ENCODE results near the gene PTPRH. TPM values are rescaled to one million over a fixed set of nuclear protein-coding genes. Genes with fewer than 3 reads are reported as not detected.
A peak's percentile ranks its signal among the peaks of the same experiment; 100 is the strongest.

PTPRH gene
- total RNA-seq, 2 donors from 2014 or later, result 76.3 to 131 TPM

DNA sequence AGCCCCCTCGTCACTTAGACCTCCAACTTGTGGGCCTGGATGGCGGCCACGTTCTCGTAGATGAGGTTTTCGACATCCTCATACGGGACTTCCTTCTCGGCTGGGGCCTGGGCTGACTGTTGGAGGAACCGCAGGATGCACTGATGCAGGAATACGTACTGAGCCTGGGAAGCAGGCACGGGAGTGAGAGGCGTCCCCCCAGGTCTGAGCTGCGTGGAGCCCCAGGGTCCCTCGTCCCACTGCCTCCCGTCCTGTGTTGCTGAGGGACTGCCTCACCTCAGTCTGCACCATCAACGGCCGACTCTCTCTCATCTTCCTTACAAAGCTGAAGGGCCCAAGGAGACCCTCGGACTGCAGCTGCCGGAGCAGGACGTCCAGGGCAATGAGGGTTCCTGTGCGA is 27.6 kb downstream of the PTPRH start:
- intact Hi-C loops (cut with DNase I), result no loop called here
- TF ChIP-seq, protein P1, sequence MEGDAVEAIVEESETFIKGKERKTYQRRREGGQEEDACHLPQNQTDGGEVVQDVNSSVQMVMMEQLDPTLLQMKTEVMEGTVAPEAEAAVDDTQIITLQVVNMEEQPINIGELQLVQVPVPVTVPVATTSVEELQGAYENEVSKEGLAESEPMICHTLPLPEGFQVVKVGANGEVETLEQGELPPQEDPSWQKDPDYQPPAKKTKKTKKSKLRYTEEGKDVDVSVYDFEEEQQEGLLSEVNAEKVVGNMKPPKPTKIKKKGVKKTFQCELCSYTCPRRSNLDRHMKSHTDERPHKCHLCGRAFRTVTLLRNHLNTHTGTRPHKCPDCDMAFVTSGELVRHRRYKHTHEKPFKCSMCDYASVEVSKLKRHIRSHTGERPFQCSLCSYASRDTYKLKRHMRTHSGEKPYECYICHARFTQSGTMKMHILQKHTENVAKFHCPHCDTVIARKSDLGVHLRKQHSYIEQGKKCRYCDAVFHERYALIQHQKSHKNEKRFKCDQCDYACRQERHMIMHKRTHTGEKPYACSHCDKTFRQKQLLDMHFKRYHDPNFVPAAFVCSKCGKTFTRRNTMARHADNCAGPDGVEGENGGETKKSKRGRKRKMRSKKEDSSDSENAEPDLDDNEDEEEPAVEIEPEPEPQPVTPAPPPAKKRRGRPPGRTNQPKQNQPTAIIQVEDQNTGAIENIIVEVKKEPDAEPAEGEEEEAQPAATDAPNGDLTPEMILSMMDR (IDR thresholded peaks at IDR 0.05), result no peak
- H3K4me3 ChIP-seq, result no peak overlapping the region
- H3K9ac ChIP-seq (ENCODE audit: low read depth in 2 of 2, low read length in 2 of 2), result no peak overlapping the region
- H3K27ac ChIP-seq, result no peak overlapping the region
- no peaks in the 10 kb centered on the region for H3K36me3 ChIP-seq
- H3K9me3 ChIP-seq, result no peaks in the 10 kb centered on the region
- DNase-seq, result no peak
- peaks cover 8% of the 10 kb centered on the region for H3K4me1 ChIP-seq
- H3K27me3 ChIP-seq, result peaks cover 23% of the 10 kb centered on the region

DNA sequence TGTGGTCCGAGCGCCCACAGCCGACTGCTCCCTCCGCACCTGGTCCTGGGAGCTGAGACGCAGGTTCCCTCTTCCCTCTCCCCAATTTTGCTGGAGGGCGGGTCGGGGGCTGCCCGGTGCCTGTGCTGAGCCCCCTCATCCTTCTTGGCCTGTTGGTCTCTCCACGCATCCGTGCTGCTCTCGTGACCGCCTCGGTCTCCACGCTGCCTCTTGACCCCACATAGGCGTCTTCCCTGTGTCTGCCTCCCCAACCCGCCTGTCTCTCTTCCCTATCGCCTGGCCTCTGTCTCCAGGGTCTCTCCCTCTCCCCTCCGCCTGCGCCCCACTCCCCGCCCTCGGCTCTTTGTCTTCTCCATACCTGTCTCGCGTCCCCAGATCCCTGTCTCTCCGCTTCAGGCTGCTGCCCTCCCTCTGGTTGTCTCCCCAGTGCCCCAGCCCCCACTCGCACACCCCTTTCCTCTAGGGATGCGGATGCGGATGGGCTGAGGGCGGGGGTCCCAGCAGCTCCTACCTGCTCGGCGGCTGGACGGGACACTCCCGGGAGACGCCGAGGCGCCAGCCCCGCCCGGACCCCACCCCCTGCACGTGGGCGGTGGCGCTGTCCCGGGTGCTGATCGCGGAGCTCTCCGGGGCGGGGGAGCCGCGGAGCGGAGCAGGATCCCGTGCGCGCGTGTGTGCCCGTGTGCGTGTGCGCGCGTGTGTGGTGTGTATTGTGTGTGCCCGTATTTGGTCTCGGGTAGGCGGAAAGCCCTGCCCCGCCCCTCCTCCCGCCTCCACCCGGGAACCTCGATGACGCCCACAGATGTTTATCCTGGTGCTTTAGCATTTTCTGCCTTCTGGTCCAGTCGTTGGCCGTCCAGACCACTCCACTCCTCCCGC is 29.5 kb downstream of the PTPRH start, which contains the start of gene SYT5:
Gene SYT5 (minus strand): TSS at position 684 of the 879 bp plus-strand sequence. CDS start 1,248 bp downstream, outside the sequence.
- no peak within 1 kb of the TSS for H3K27ac ChIP-seq
- peak within 1 kb of the TSS; percentile 15 for H3K4me3 ChIP-seq
- TF ChIP-seq, protein P1 (IDR thresholded peaks at IDR 0.05), result no peak
- H3K27me3 ChIP-seq, result peaks cover 28% of the 10 kb centered on the region
- H3K9me3 ChIP-seq, result no peaks in the 10 kb centered on the region
- peaks cover 8% of the 10 kb centered on the region for H3K4me1 ChIP-seq
- intact Hi-C loops (cut with DNase I), result no loop called here
- no peak within 1 kb of the TSS for H3K9ac ChIP-seq (ENCODE audit: low read depth in 2 of 2, low read length in 2 of 2)
- DNase-seq, result peak; percentile 62
- H3K36me3 ChIP-seq, result no peaks in the 10 kb centered on the region

DNA sequence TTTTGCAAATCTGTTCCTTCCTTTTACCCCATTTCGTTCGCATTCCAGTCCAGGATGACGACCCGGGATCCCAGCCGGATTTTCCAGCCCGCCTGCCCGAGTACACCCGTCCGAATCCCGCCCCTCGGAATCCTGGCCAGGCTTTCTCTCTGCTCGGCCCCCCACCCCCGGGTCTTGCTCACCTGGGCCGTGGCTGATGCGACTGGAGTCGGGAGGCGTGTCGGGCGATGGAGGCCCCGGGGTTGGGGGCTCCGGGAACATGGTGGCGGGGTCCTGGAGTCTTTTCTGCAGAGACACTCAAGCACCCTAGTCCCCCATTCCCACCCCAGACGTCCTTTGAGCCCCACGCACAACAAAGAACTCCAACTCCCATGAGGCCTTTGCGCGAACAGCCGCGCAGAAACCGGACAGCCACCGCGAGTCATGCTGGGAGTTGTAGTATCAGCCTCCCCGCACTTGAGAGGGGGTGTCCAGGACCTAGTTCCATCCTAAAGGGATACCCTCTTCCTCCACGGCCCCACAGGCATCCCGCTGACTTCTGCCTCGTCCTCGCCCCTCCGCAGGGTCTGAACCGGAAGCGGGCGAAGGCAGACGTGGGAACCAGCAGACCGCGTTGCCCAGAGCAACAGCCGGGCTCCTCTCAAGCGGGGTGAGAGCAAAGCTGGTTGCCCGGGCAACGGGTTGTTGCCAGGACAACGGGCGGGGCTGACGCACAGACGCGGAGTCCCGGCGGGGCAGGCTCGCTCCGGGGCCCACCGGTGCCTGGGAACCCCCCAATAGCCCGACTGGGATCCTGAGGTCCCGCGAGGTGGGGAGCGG is 30.3 kb downstream of the PTPRH start:
- H3K4me1 ChIP-seq, result peaks cover 8% of the 10 kb centered on the region
- H3K9ac ChIP-seq (ENCODE audit: low read depth in 2 of 2, low read length in 2 of 2), result no peak overlapping the region
- peaks cover 29% of the 10 kb centered on the region for H3K27me3 ChIP-seq
- no peaks in the 10 kb centered on the region for H3K9me3 ChIP-seq
- H3K4me3 ChIP-seq, result peak overlapping the region; percentile 15
- TF ChIP-seq, protein P1 (IDR thresholded peaks at IDR 0.05), result no peak
- no peaks in the 10 kb centered on the region for H3K36me3 ChIP-seq
- DNase-seq, result peak; percentile 64
- no peak overlapping the region for H3K27ac ChIP-seq
- intact Hi-C loops (cut with DNase I), result no loop called here

DNA sequence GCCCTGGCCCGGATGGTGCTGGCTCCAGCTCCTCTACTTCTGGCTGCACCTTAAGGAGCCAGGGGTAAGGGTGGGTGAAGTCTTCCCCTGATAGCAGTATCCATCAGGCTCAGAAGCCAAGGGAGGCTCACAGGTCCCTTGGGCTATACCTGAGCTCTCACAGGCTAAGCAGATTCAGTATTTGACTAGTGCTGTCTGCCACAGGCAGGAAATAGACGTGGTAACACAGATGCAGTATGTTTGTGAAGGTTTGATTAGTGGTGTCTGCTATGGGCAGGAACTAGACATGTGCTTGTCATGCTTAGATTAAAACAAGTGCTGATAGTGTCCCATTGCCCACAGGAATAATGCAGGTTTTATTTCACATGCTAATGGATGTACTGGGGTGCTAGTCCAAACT is 33.2 kb downstream of the PTPRH start:
- TF ChIP-seq, protein P1 (IDR thresholded peaks at IDR 0.05), result no peak
- H3K9me3 ChIP-seq, result no peaks in the 10 kb centered on the region
- H3K27me3 ChIP-seq, result peaks cover 30% of the 10 kb centered on the region
- DNase-seq, result no peak
- intact Hi-C loops (cut with DNase I), result no loop called here
- H3K9ac ChIP-seq (ENCODE audit: low read depth in 2 of 2, low read length in 2 of 2), result no peak overlapping the region
- no peak overlapping the region for H3K27ac ChIP-seq
- no peak overlapping the region for H3K4me3 ChIP-seq
- peaks cover 8% of the 10 kb centered on the region for H3K4me1 ChIP-seq
- no peaks in the 10 kb centered on the region for H3K36me3 ChIP-seq

DNA sequence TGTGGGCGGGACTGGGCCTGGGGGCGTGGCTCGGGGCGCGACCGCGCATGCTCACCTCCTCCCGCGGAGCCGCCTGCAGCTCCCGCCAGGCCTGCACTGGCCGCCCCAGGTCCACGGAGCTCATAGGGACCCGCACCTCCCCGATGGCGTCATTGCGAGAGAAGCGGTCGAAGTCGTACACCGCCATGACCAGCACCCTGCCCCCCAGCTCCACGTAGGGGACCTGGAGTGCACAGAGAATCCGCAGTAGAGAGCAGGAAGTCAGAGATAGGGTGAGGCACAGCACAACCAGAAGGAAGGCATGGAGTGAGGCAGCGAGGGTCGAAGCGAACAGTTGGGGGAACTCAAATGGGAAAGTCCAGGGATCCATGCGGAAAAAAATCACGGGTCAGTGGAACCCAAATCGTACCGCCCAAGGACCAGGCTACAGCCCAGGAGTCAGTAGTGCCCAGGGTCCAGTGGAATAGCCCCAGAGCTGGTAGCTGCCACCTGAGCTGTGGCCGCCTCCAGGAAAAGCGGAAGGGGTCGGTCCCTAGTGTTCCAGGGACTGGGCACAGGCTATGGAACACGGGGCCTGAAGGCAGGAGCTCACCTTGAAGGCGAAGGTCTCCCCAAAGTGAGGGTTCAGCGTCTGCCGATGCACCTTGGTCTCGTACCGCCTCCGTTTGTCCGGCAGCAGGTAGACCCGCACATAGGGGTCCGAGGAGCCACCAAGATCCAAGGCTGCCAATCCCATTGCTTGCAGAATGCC is 34.0 kb downstream of the PTPRH start:
- intact Hi-C loops (cut with DNase I), result no loop called here
- Histone ChIP-seq H3K36me3 (no peaks in the 10 kb centered on the region), H3K4me1 (peaks cover 8% of the 10 kb centered on the region), H3K27me3 (peaks cover 25% of the 10 kb centered on the region), H3K4me3 (no peak overlapping the region), H3K9me3 (no peaks in the 10 kb centered on the region), H3K9ac (ENCODE audit: low read depth in 2 of 2, low read length in 2 of 2) (no peak overlapping the region), H3K27ac (no peak overlapping the region)
- DNase-seq, result no peak
- TF ChIP-seq, protein P1 (IDR thresholded peaks at IDR 0.05), result no peak

Data from colonic mucosa (tissue), 4 donors.